Stimulated activated CD4-positive, alpha-beta T cell treated with anti-CD3 and anti-CD28 coated beads, Interleukin-4, amount 100 ng/mL, for 24 hours (primary cell): ENCODE data around the gene PPA2.
"Not testable (repeated sequence)": the region's sequence is repeated elsewhere in the genome, so short reads cannot be mapped to it uniquely, and the experiment has no call there.

Source experiments
- DNase-seq: peaks from one replicate; pipeline ENCODE4 v3.0.0-alpha.2; 2020

PPA2 gene

DNA sequence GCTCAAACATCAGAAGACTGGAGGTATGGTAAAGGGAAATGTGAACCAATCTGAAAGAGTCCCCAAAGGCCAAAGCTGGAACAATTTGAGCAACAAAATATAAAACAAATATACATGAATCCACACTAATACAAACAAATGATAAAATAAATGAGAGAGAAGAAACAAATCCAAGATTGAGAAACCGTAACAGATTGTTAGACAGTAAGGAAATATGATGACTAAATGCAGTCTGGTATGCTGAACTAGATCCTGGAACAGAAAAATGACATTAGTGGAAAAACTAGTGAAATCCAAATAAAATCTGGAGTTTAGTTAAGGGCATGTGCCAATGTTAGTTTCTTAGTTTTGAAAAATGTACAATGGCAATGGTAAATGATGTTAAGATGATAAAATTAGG, 15.9 kb downstream of the PPA2 start:
- no peak for DNase-seq

DNA sequence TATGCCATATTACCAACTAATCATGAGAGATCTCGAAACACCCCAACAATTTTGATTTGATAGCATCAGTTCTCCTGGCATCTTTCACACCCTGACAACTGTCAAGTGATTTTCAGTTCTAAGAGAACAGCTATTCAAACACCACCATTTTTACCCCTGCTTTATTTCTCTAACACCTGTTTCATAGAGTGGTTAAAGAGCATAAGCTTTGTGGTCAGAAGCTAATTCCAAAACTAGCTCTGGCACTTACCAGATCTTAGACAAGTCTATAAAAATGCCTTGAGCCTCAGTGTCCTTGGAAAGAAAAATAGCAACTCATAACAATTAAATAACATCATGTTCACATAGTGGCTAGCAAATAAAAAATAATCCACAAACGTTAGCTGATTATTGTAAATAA, 17.9 kb downstream of the PPA2 start:
- no peak for DNase-seq

DNA sequence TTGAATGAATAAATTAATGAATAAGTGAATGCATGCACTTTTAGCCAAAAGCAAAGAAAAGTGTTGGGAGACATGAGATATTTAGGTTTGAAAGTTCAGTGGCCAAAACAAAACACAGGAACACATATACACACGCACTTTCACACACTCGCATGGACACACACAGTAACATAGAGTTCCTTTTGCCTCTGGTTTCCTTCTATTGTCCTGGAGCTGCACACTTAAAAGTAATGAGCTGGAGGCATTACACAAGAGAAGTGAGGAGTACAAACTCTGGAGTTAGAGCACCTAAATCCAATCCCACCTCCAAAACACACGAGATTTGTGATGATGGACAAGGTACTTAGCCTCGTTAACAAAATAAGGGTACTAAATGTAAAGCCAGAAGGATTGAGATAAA, 18.7 kb downstream of the PPA2 start:
- no peak for DNase-seq

DNA sequence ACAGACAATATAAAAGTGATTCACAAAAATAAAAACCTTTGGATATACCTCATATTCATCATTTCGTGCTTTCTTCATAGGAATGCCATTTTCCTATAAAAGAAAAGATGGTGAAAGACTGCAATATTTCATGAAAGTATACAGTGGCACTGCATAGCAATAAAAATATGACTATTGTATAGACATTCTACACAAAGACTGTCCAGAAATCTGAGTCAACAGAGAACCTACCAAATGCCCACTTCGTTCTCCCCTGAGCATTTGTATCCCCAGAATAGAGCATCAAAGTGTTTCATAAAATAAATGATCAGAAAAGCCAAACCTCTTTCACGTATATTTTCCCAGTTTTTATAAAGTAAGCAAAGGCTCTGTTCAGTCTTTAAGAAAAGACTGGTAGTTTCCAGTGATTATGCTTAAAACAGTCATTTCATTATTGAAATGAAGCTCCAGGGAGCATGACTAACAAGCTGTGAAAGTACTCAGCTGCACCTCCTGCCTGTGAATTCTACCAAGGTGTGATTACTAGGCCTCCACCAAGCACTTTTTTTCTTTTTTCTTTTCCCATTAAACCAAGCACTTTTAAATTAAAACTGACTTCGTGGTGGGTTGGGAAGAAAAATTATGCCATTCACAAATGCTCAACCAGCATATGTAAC, 20.2 kb downstream of the PPA2 start:
- peak; percentile 35 for DNase-seq

DNA sequence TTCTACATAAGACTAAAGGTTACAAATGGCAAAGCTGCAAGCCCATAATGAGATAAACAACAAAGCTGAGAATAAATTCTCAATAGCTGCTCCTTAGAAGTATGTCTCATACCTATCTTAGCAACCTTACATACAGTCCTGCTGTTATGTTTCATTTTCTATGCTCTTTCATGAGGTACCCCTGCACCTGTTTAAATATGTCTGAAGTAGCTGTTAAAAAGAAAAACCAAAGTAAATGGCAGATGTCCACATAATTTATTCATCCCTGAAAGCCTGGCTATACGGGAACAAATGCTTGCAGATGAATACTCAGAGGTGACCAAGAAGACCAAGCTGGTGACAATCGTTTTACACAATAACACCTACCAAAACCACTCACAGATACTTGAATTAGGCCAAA, 22.5 kb downstream of the PPA2 start:
- DNase-seq: no peak

DNA sequence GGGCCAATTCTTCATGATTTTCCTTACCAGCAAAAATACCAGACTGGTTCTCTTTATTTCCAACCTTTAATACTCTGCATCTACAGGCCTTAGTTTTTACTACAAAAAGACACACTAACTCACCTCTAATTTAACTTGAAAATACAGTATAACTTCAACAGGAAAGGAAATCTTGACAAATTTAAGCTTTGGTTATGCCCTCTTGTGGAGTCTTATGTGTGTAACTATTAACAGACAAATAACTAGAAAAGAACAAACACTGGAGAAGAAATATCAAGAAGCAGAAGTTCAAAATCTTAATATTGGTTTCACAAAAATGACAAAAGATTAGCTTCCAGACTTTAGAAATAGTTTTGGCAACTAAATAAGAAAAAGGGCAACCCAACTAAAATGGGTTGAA, 33.0 kb downstream of the PPA2 start:
- DNase-seq: no peak

DNA sequence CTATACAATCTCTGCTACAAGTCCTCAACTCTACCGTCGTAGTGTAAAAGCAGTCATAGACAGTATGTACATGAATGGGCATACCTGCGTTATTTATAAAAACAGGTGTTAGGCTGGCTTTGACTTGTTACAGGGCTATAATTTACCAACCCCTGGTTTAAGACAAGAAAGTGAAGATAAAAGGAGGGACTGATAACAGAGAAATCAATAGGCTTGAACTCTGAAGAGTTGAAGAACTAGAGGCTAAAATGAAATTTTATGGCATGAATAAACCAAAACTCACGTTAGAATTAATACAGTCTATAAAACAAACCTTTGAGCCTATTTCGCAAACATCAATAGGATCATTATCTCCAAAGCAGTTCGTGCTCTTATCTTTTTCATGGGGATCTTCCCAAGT, 36.2 kb downstream of the PPA2 start:
- DNase-seq: no peak

DNA sequence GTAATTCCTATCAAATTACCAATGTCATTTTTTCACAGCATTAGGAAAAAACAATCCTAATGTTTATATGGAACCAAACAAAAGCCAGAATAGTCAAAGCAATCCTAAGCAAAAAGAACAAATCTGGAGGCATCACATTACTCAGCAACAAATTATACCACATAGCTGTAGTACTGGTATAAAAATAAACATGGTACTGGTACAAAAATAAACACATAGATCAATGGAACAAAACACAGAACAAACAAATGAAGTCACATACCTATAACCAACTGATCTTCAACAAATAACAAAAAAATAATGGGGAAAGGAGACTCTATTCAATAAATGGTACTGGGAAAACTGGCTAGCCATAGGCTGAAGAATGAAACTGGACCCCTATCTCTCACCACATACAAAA, 37.4 kb downstream of the PPA2 start:
- no peak for DNase-seq

DNA sequence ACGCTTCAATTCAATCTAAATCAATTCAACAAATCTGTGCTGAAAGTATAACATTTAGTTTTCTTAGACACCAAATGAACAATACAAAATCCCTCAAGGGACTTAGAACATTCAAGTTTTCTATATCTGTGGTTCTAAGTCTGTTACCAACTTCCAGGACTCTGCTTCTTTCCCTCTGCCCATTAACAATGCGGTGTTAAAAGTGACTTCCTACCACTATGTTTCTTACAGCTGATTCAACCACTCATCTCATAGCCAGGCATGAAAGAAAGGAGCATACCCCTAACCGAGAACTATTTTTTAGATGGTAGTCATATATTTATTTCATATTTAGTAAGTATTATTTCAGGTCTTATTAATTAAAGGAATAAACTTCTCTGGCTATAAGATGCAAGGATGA, 38.9 kb downstream of the PPA2 start:
- DNase-seq: no peak

DNA sequence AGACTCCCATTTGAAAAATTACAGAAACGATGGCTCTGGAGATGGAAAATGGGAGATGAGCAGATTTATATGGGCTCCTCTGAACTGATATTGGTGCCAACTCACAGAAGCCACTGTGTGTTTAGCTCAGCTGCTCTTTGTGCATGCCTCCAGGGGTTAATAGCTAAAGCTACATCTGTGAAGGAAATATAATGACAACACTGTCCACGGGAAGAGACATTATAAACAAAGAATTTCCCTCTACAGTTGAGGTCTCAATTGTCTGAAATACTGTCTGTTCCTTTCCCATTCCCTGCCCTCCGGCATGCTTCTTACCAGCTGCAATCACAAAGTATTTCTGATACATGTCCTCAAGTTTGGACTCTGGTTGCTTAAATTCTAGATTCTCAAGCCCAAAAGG, 40.4 kb downstream of the PPA2 start:
- DNase-seq: no peak

DNA sequence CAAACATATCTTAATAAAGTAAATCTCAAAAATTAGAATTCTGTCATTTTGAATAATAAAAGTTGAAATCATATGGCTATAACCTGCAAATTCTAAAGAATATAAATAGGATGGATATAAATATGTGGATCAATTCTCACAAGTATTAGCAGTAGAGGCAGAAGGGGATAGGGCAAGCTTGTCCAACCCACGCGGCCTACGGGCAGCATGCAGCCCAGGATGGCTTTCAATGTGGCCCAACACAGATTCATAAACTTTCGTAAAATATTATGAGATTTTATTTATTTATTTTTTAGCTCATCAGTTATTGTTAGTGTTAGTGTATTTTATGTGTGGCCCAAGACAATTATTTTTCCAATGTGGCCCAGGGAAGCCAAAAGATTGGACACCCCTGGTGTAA, 41.4 kb downstream of the PPA2 start:
- no peak for DNase-seq

DNA sequence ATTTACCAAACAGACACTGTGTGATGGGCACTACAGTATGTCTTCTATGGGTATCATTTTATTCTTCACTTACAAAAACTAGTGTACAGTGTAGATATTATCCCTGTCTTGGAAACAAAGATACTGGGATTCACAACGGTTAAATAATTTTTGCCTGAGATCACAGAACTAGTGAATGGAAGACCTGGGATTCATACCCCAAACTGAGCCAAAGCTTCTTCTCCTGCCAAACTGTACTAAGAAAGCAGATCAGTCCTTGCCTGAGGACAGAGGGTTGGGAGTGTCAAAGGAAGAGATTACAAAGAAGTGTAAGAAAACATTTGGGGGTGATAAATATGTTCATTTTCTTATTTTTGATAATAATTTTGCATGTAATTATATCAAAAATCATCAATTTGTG, 43.1 kb downstream of the PPA2 start:
- DNase-seq: no peak

DNA sequence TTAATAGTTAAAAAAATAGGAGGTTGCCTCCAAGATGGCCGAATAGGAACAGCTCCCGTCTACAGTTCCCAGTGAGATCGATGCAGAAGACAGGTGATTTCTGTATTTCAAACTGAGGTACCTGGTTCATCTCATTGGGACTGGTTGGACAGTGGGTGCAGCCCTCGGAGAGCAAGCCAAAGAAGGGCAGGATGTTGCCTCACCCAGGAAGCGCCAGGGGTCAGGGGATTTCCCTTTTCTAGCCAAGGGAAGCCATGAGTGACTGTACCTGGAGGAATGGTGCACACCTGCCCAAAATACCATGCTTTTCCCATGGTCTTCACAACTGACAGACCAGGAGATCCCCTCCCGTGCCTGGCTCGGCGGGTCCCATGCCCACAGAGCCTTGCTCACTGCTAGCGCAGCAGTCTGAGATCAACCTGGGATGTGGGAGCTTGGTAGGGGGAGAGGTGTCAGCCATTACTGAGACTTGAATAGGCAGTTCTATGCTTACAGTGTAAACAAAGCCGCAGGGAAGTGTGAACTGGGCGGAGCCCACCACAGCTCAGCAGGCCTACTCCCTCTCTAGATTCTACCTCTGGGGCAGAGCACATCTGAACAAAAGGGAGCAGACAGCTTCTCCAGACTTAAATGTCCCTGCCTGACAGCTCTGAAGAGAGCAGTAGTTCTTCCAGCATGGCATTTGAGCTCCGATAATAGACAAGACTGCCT, 47.5 kb downstream of the PPA2 start:
- DNase-seq: no peak

DNA sequence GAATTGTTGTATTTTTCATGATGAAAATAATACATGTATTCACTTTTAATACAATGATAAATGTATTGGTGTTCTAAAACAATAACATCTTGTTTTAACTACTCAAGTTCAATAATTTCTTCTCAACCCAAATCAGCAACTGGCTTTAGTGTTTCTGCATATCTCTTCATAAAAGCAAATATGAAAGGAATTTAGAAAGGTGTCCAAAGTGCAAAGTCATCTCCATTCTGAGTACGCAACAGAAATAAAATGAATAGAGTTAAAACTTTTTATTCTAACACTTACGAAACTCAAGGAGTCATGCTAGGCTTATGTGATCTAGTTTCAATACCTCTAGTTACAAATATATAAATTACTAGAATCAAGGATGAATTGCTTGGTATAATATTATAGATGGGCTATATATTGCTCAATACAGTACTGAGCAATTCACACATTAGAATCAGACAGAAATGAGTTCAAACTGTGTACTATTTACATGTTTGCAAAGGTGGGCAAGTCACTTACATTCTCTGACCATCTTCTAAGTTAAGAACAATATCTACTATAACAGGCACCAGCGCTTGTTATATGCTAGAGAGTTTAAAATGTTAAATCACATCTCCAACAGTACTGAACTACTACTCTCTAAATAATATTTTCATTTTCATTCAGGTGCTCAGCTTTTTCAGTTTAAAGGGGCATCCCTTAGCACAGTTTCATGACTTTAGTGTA, 51.5 kb downstream of the PPA2 start:
- no peak for DNase-seq

DNA sequence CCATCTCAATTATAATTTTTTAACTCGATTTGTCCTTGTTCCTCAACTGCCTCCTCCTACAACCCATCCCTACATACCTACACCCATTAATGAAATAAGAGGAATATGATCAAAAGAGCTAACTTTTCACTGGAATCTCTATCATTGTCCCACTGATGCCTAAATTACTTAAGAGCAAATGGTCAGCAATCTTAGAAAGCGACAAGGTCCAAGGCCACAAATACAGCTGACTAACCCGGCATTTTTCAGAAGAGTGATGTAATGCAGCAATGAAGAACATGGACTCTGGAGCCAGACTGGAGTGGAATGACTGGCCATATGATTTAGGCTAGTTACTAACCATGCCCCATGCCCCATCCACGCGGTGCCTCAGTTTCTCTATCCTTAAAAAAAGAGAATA, 56.2 kb downstream of the PPA2 start:
- no peak for DNase-seq

DNA sequence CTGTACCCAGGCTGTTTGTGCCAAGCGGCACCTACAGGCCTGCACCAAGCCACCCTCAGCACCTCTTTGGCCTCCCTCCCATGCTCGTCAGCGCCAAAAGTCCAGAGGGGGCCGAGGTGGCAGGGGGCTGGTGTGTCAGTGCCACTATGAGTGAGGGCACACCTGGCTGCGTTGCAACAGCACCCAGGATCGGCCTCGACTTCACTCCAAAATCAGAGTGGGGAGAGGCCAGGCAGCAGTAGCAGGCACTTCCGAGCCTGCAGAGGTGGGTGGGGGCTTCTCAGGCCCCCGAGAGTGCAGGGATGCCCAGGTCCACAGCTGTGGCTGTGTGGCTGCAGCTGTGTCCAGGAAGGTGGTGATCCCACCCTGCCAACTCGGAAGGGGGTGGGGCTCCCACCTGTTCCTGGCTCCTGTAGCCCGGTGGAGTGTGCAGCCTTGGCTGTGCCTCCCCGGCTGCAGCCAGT, 58.5 kb downstream of the PPA2 start:
- DNase-seq: no peak

DNA sequence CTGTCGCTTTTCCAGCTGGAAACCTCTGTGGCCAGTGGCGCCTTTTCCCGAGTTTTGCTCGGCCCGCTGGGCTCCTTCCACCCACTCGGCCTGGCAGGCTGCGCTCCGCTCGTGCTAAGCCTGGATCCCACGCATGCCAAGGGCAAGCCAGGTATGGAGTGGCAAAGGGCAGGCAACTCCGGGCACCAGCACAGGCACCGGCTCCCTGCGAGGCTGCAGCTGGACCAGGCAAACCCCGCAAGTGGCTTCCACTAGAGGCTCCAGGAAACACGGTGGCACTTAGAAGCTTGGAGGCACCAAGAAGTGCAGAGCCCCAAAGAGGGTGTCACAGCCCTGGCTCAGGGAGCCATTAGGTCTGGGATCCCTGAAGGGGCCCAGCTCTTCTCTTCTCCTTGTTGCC, 59.5 kb downstream of the PPA2 start:
- DNase-seq: no peak

DNA sequence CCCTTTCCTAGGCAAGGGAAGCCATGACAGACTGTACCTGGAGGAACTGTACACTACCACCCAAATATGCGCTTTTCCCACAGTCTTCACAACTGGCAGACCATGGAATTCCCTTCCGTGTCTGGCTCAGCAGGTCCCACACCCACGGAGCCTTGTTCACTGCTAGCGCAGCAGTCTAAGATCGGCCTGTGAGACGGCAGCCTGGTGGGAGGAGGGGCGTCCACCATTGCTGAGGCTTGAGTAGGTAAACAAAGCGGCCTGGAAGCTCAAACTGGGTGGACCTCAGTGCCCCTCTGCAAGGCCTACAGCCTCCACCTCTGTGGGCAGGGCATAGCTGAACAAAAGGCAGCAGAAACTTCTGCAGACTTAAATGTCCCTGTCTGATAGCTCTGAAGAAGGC, 64.7 kb downstream of the PPA2 start:
- DNase-seq: not testable (repeated sequence)

DNA sequence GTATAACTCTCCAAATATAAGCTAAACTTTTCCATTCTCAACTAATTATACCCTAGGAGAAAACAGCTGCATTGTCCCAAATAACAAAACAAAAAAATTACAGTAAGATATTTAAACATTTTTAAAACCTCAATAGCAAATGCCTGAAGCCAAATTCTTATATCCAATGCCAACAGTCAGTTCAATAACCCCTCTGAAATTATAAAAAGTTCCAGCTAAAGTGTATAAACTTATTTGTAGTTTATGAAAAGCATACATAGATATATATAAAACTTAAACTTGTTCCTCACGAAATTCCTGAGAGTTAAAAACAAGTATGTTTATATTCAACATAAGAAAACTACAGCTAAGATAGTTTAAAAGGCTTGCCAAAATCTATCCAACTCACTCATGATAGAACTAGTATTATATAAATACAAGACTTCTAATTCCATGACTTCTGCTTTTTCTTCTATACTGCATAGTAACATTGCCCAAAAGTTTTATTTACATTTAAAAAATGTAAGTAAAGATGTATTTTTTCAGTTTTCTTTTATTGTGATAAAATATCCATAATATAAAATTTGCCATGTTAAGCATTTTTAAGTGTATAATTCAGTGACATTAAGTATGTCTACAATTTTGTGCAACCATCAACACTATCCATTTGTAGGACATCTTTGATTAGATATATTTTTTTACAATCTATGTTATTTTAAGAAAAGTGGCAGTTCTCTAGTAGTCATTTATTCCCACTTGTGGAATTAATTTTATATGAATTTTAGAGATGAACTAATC, 72.8 kb downstream of the PPA2 start:
- DNase-seq: no peak

DNA sequence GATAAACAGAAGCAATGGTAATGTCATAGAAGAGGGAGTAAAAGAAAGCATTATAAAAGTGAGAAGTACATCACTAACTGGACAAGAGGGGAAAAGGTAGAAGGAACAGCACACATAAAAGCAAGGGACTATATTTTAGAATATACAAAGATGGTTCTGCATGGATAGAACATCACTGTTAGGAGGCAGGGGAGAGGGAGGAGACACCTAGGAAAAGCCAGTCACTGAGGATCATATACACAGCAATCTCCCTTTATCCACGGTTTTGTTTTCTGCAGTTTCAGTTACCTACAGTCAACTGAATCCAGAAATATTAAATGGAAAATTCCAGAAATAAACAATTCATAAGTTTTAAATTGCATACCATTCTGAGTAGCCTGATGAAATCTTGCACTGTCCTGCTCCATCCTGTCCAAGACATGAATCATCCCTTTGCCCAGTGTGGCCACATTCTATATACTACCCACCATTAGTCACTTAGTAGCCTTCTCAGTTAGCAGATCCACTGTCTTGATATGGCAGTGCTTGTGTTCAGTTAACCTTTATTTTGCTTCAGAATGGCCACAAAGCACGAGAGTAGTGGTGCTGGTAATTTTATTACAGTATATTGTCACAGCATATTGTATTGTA, 74.2 kb downstream of the PPA2 start:
- no peak for DNase-seq

DNA sequence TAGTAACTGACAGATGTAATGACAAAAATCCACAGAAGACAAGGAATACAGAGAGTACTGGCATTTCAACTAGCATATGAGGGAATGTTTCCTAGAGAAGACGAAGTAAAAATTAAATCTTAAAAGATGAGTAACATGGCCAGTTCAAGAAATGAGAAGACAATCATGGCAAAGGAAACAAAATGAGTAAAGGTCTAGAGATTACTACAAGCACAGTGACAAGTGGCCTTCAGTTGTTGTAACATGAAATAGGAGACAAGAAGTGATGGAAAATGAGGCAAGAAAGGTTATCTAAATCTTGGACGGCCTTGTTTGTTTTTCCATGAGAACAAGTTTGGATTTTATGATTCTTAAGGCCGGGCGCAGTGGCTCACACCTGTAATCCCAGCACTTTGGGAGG, 81.0 kb downstream of the PPA2 start:
- no peak for DNase-seq

DNA sequence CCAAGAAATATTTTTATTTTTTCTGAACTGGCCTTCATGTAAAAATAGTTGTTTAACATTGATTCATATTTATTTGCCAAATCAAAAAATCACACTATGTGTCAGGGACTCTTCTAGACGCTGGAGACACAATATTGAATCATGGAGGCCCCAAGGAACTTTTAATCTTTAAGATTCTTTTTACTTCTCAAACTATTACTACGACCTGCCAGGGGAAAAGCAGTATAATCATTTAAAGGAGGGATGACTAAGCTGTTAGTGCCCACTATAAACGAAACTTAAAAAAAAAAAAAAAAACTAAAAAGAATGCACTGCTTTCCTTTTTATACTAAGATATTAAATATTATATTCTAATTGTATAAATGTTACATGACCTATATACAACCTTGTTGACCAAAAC, 84.7 kb downstream of the PPA2 start:
- no peak for DNase-seq

DNA sequence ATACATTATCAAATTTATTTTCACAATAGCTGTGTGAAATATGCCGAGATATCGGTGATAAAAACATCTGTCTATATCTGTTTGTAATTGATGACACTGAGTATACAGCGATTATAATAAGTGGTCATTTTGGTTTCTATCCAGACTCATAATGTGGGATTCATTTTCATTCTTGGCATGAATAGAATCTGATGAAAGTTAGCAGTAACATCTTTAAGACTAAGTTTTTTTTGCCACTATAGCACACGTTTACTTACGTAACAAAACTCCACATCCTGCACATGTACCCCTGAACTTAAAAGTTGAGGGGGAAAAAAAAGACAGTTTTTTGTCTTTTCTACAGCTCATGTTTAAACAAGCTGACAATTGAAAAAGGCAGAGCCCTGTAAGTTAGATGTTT, 86.4 kb downstream of the PPA2 start:
- DNase-seq: no peak
